IPS-NIHi7 (cell line): ENCODE results near the gene MRNIP.

Source experiments
- DNase-seq: peaks from one replicate; pipeline ENCODE4 v3.0.0; 2012; ENCODE audit warnings: mixed read lengths; ENCODE audit errors: extremely low spot score

Gene MRNIP

GRCh38 chr5:179889885-179890284 is 31.3 kb upstream of the MRNIP start:
- no peak for DNase-seq

GRCh38 chr5:179887802-179888201 is 29.2 kb upstream of the MRNIP start:
- DNase-seq, result no peak

GRCh38 chr5:179887095-179887494 is 28.5 kb upstream of the MRNIP start:
- DNase-seq, result no peak

GRCh38 chr5:179886190-179886911 is 27.7 kb upstream of the MRNIP start:
- DNase-seq, result no peak

GRCh38 chr5:179885491-179886090 is 27.0 kb upstream of the MRNIP start:
- no peak for DNase-seq

- DNase-seq, result no peak
Observed at GRCh38 chr5:179883163-179883562, 24.5 kb upstream of the MRNIP start.

- DNase-seq, result no peak
Observed at GRCh38 chr5:179882338-179882737, 23.7 kb upstream of the MRNIP start.

- DNase-seq, result no peak
Observed at GRCh38 chr5:179880848-179881590, 22.4 kb upstream of the MRNIP start.

- no peak for DNase-seq
Observed at GRCh38 chr5:179880066-179880650, 21.5 kb upstream of the MRNIP start.

- DNase-seq, result no peak
Observed at GRCh38 chr5:179879690-179880010, 21.0 kb upstream of the MRNIP start.

GRCh38 chr5:179879003-179879689 is 20.5 kb upstream of the MRNIP start:
- no peak for DNase-seq

GRCh38 chr5:179878222-179879002 is 19.8 kb upstream of the MRNIP start:
- no peak for DNase-seq

GRCh38 chr5:179876610-179876952 is 18.0 kb upstream of the MRNIP start:
- DNase-seq, result no peak

- no peak for DNase-seq
Observed at GRCh38 chr5:179875741-179876609, 17.4 kb upstream of the MRNIP start.

- no peak for DNase-seq
Observed at GRCh38 chr5:179874536-179875292, 16.1 kb upstream of the MRNIP start.

GRCh38 chr5:179874136-179874535 is 15.5 kb upstream of the MRNIP start:
- DNase-seq, result no peak

GRCh38 chr5:179873588-179874110 is 15.0 kb upstream of the MRNIP start:
- DNase-seq, result no peak

GRCh38 chr5:179872828-179873575 is 14.4 kb upstream of the MRNIP start:
- no peak for DNase-seq
